Loucy (cell line): ENCODE results near the gene FEZ2.

Experiments used
- H2AFZ ChIP-seq: fragments of 200-600 bp; sonication (generic); 2 replicates; pipeline ENCODE4 v1.6.0; 2016; ENCODE audit warnings: antibody characterized with exemption, mild to moderate bottlenecking, low read length, moderate library complexity
- H3F3A ChIP-seq: fragments of 200-600 bp; 2 replicates; pipeline ENCODE4 v1.6.0; 2016; ENCODE audit warnings: antibody characterized with exemption, low read depth, mild to moderate bottlenecking
- H3K27me3 ChIP-seq: fragments of 200-600 bp; sonication (generic); 2 replicates; pipeline ENCODE4 v1.6.1; 2014; ENCODE audit warnings: low read length, mild to moderate bottlenecking; ENCODE audit not compliant: insufficient read depth, poor library complexity, severe bottlenecking
- H3K36me3 ChIP-seq: fragments of 200-600 bp; sonication (generic); 2 replicates; pipeline ENCODE4 v1.6.1; 2016; ENCODE audit warnings: low read length; ENCODE audit not compliant: insufficient read depth
- H3K4me1 ChIP-seq: fragments of 200-600 bp; sonication (generic); 2 replicates; pipeline ENCODE4 v1.5.1; 2014; ENCODE audit warnings: low read length, mild to moderate bottlenecking; ENCODE audit not compliant: insufficient read depth, poor library complexity, severe bottlenecking
- H3K4me2 ChIP-seq: fragments of 200-600 bp; sonication (generic); 2 replicates; pipeline ENCODE4 v1.6.0; 2014; ENCODE audit warnings: antibody characterized with exemption, low read length, low read depth, mild to moderate bottlenecking; ENCODE audit not compliant: poor library complexity, severe bottlenecking
- H3K4me3 ChIP-seq: fragments of 200-600 bp; sonication (generic); 2 replicates; pipeline ENCODE4 v1.5.1; 2014; ENCODE audit warnings: low read length, mild to moderate bottlenecking, mixed read lengths; ENCODE audit not compliant: poor library complexity, severe bottlenecking
- H3K79me2 ChIP-seq: fragments of 200-600 bp; sonication (generic); 2 replicates; pipeline ENCODE4 v1.6.1; 2014; ENCODE audit warnings: low read length; ENCODE audit not compliant: insufficient read depth
- H3K9ac ChIP-seq: fragments of 200-600 bp; sonication (generic); 2 replicates; pipeline ENCODE4 v1.6.0; 2014; ENCODE audit warnings: mild to moderate bottlenecking, low read depth, low read length, moderate library complexity; ENCODE audit not compliant: poor library complexity, severe bottlenecking
- H3K9me2 ChIP-seq: fragments of 200-600 bp; sonication (generic); replicated peaks from 2 replicates; pipeline ENCODE4 v1.6.1; 2016; ENCODE audit warnings: low read depth, low read length, mixed read lengths
- H3K9me3 ChIP-seq: fragments of 200-600 bp; sonication (generic); 2 replicates; pipeline ENCODE4 v1.6.1; 2014; ENCODE audit warnings: mild to moderate bottlenecking, antibody characterized with exemption, low read length, low read depth; ENCODE audit not compliant: insufficient read depth
- H4K20me1 ChIP-seq: fragments of 200-600 bp; sonication (generic); 2 replicates; pipeline ENCODE4 v1.6.0; 2014; ENCODE audit warnings: antibody characterized with exemption, low read length, mild to moderate bottlenecking; ENCODE audit not compliant: insufficient read depth, poor library complexity, severe bottlenecking
- EZH2phosphoT487 ChIP-seq: fragments of 200-600 bp; IDR thresholded peaks from 2 replicates; pipeline ENCODE4 v1.6.1; 2018; ENCODE audit warnings: antibody characterized with exemption, mild to moderate bottlenecking, moderate library complexity, borderline replicate concordance
- TF ChIP-seq, protein P1 (sequence below): fragments of 200-600 bp; sonication (generic); conservative IDR thresholded peaks from 2 replicates; pipeline ENCODE4 v1.5.1; 2014; ENCODE audit warnings: mild to moderate bottlenecking, antibody characterized with exemption, low read length

The FEZ2 gene, protein sequence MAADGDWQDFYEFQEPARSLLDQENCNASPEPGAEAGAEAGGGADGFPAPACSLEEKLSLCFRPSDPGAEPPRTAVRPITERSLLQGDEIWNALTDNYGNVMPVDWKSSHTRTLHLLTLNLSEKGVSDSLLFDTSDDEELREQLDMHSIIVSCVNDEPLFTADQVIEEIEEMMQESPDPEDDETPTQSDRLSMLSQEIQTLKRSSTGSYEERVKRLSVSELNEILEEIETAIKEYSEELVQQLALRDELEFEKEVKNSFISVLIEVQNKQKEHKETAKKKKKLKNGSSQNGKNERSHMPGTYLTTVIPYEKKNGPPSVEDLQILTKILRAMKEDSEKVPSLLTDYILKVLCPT

DNA sequence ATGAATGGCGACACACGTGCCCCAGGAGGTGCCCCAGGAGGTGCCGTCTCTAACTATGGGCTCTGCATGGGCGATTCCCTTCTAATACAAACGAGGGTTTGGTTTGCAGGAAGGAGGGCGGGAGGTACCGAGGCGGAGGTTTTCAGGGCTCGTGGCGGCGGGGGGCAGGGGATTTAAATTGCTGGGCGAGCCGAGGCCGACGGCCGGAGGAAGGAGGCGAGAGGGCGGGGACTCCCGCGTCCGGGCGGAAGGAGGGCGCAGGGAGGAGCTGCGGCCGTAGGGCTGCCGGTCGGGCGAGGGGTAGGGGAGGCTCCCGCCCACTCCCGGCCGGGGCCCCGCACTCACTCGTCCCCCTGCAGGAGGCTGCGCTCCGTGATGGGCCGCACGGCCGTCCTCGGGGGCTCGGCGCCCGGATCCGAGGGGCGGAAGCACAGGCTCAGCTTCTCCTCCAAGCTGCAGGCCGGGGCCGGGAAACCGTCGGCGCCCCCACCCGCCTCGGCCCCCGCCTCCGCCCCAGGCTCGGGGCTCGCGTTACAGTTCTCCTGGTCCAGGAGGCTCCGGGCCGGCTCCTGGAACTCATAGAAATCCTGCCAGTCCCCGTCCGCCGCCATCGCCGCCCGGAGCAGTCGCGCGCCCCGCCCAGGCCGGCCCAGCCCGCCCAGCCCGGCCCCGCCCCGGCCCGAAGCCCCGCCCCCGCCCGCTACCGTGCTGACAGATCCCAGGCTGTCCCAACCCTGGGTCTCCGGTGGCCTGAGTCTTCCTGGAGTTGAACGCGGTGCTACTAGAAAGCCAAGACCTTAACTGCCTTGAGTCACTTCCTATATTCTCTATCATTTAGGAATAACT, at the start of gene FEZ2:
Gene FEZ2 (minus strand): TSS at position 637 of the 846 bp plus-strand sequence. CDS start 26 bp downstream, at position 611.
- peak within 1 kb of the TSS; percentile 59 for H3K9ac ChIP-seq
- H3K4me1 ChIP-seq, result peaks cover 29% of the 10 kb centered on the region
- H3K9me3 ChIP-seq, result no peaks in the 10 kb centered on the region
- H3K9me2 ChIP-seq, result no peaks in the 10 kb centered on the region
- H3K27me3 ChIP-seq, result no peaks in the 10 kb centered on the region
- peak within 1 kb of the TSS; percentile 82 for H2AFZ ChIP-seq
- TF ChIP-seq, protein P1, sequence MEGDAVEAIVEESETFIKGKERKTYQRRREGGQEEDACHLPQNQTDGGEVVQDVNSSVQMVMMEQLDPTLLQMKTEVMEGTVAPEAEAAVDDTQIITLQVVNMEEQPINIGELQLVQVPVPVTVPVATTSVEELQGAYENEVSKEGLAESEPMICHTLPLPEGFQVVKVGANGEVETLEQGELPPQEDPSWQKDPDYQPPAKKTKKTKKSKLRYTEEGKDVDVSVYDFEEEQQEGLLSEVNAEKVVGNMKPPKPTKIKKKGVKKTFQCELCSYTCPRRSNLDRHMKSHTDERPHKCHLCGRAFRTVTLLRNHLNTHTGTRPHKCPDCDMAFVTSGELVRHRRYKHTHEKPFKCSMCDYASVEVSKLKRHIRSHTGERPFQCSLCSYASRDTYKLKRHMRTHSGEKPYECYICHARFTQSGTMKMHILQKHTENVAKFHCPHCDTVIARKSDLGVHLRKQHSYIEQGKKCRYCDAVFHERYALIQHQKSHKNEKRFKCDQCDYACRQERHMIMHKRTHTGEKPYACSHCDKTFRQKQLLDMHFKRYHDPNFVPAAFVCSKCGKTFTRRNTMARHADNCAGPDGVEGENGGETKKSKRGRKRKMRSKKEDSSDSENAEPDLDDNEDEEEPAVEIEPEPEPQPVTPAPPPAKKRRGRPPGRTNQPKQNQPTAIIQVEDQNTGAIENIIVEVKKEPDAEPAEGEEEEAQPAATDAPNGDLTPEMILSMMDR, result no peak
- TF ChIP-seq EZH2phosphoT487, result no peak
- H3K79me2 ChIP-seq, result peaks cover 33% of the 10 kb centered on the region
- peaks cover 16% of the 10 kb centered on the region for H4K20me1 ChIP-seq
- no peaks in the 10 kb centered on the region for H3K36me3 ChIP-seq
- H3K4me2 ChIP-seq, result peak within 1 kb of the TSS; percentile 81
- H3K4me3 ChIP-seq, result peak within 1 kb of the TSS; percentile 80
- H3F3A ChIP-seq, result no peaks in the 10 kb centered on the region

DNA sequence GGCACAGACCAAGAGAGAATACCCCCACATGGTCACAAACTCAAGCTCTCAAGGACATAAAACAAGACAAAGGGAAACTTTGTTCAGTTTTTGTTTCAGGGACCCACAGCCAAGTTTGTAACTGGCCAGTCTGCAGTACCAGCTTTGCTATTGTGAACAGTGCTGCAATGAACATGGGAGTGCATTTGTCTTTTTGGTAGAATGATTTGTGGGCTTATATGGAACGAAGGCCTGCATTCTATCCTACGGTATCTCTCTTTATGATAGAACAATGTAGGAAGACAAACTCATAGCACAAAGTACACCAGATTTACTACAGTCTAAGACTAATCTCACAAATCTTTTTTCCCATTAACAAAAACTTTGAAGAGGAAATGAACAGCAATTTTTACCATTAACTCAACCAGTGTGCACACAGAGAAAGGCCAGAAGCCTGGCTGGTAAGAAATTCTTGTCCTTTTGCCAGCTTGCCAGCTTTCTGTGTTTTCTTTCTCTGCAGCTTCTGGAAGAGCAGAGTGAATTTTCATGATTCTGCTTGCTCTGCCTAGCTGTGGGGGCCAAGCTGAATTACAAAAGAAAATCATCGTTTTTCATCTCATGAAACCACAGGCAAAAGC, 37.1 kb upstream of the FEZ2 start:
- Histone ChIP-seq H3K4me1 (no peaks in the 10 kb centered on the region), H3K79me2 (no peaks in the 10 kb centered on the region), H3K36me3 (no peaks in the 10 kb centered on the region), H2AFZ (no peak overlapping the region), H3F3A (no peaks in the 10 kb centered on the region), H3K4me3 (no peak overlapping the region), H3K9ac (no peak overlapping the region), H3K9me2 (no peaks in the 10 kb centered on the region), H4K20me1 (no peaks in the 10 kb centered on the region), H3K27me3 (no peaks in the 10 kb centered on the region), H3K9me3 (no peaks in the 10 kb centered on the region), H3K4me2 (no peak overlapping the region)
- TF ChIP-seq, protein P1, result no peak
- no peak for TF ChIP-seq EZH2phosphoT487

DNA sequence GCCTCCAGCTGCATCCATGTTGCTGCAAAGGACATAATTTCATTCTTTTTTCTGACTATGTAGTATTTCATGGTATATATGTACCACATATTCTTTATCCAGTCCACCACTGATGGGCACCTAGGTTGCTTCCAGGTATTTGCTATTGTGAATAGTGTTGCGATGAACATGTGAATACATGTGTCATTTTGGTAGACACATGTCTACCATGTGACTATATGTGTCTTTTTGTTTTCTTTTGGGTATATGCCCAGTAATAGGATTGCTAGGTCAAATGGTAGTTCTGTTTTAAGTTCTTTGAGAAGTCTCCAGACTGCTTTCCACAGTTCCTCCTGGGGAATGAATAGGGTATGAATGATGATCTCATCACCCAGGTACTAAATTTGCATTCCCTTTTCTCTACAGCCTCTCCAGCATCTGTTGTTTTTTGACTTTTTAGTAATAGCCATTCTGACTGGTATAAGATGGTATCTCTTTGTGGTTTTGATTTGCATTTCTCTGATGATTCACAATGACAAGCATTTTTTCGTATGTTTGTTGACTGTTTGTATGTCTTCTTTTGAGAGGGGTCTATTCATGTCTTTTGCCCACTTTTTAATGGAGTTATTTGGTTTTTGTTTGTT, 35.6 kb upstream of the FEZ2 start:
- no peaks in the 10 kb centered on the region for H3K79me2 ChIP-seq
- no peak overlapping the region for H3K4me3 ChIP-seq
- H3K36me3 ChIP-seq, result no peaks in the 10 kb centered on the region
- no peaks in the 10 kb centered on the region for H3K9me2 ChIP-seq
- H3K4me2 ChIP-seq, result no peak overlapping the region
- TF ChIP-seq, protein P1, result no peak
- no peak for TF ChIP-seq EZH2phosphoT487
- no peak overlapping the region for H3K9ac ChIP-seq
- no peaks in the 10 kb centered on the region for H4K20me1 ChIP-seq
- no peaks in the 10 kb centered on the region for H3K9me3 ChIP-seq
- H2AFZ ChIP-seq, result no peak overlapping the region
- no peaks in the 10 kb centered on the region for H3K4me1 ChIP-seq
- no peaks in the 10 kb centered on the region for H3K27me3 ChIP-seq
- no peaks in the 10 kb centered on the region for H3F3A ChIP-seq
